IMR-90 (cell line): ENCODE results near the gene PDLIM5. TPM values are rescaled to one million over a fixed set of nuclear protein-coding genes. Genes with fewer than 3 reads are reported as not detected.

ENCODE experiments used
- ATAC-seq: fragments of 200-7000 bp; cut with Tn5 transposase; 2 replicates; pipeline ENCODE4 v1.9.1; 2020; ENCODE audit warnings: low read depth, mild to moderate bottlenecking, moderate library complexity
- BruUV-seq: library from RNA; stranded (reverse); fragments of 400-500 nt; replicated peaks from 2 replicates; lab custom pipeline; 2021; lab: Mats Ljungman, UMichigan
- CTCF ChIA-PET: fragments of 300-600 bp; formaldehyde crosslinking; extraction: SDS; loops from one replicate; lab custom pipeline; 2021; ENCODE audit warnings: antibody characterized with exemption; lab: Yijun Ruan, JAX
- POLR2A ChIA-PET: fragments of 300-600 bp; sonication (Branson Sonifier 250); formaldehyde crosslinking; loops from one replicate; lab custom pipeline; 2022; ENCODE audit warnings: antibody characterized with exemption; ENCODE audit not compliant: unreplicated experiment; lab: Charles Lee
- DNase-seq: peaks from one replicate; pipeline ENCODE4 v3.0.0; 2013
- H2AFZ ChIP-seq: replicated peaks from 2 replicates; pipeline ENCODE3; 2013; ENCODE audit warnings: low read length, mild to moderate bottlenecking; ENCODE audit not compliant: poor library complexity
- H2AK5ac ChIP-seq: 2 replicates; pipeline ENCODE4 v1.6.1; 2013; ENCODE audit warnings: low read depth, low read length, inconsistent platforms
- H2AK9ac ChIP-seq: replicated peaks from 2 replicates; pipeline ENCODE3; 2013; ENCODE audit warnings: mild to moderate bottlenecking, low read depth, low read length, moderate library complexity; ENCODE audit not compliant: poor library complexity
- H2BK120ac ChIP-seq: 2 replicates; pipeline ENCODE4 v1.6.1; 2013; ENCODE audit warnings: low read depth, low read length, inconsistent platforms
- H2BK15ac ChIP-seq: 3 replicates; pipeline ENCODE4 v1.6.1; 2013; ENCODE audit warnings: low read depth, low read length, inconsistent platforms
- H2BK20ac ChIP-seq: 2 replicates; pipeline ENCODE4 v1.6.1; 2013; ENCODE audit warnings: low read depth, mild to moderate bottlenecking, inconsistent platforms, low read length, moderate library complexity
- H2BK5ac ChIP-seq: 2 replicates; pipeline ENCODE4 v1.6.1; 2013; ENCODE audit warnings: mild to moderate bottlenecking, low read depth, low read length, inconsistent platforms; ENCODE audit not compliant: poor library complexity, severe bottlenecking
- H3K14ac ChIP-seq: replicated peaks from 2 replicates; pipeline ENCODE4 v1.6.1; 2013; ENCODE audit warnings: low read depth, low read length, inconsistent platforms
- H3K18ac ChIP-seq: 2 replicates; pipeline ENCODE4 v1.6.1; 2013; ENCODE audit warnings: low read depth, low read length, control low read depth
- H3K23ac ChIP-seq: 2 replicates; pipeline ENCODE4 v1.6.1; 2013; ENCODE audit warnings: low read depth, low read length, inconsistent platforms
- H3K27ac ChIP-seq: 2 replicates; pipeline ENCODE4 v1.5.1; 2013; ENCODE audit warnings: mild to moderate bottlenecking, control low read depth, low read length; ENCODE audit not compliant: insufficient read depth
- H3K27me3 ChIP-seq: 2 replicates; pipeline ENCODE4 v1.6.1; 2013; ENCODE audit warnings: low read length; ENCODE audit not compliant: control insufficient read depth, insufficient read depth
- H3K36me3 ChIP-seq: 2 replicates; pipeline ENCODE4 v1.6.1; 2013; ENCODE audit warnings: low read length, mixed read lengths; ENCODE audit not compliant: control insufficient read depth, insufficient read depth
- H3K4ac ChIP-seq: 2 replicates; pipeline ENCODE4 v1.6.1; 2013; ENCODE audit warnings: low read depth, low read length, inconsistent platforms
- H3K4me1 ChIP-seq: 2 replicates; pipeline ENCODE4 v1.6.1; 2013; ENCODE audit warnings: low read length, mixed read lengths; ENCODE audit not compliant: control insufficient read depth, insufficient read depth
- H3K4me2 ChIP-seq: 2 replicates; pipeline ENCODE4 v1.6.1; 2013; ENCODE audit warnings: low read depth, mild to moderate bottlenecking, control low read depth, low read length, moderate library complexity
- H3K4me3 ChIP-seq: 2 replicates; pipeline ENCODE4 v1.5.1; 2013; ENCODE audit warnings: low read depth, mild to moderate bottlenecking, control low read depth, low read length, moderate library complexity; ENCODE audit not compliant: insufficient read depth
- H3K56ac ChIP-seq: 2 replicates; pipeline ENCODE4 v1.6.1; 2013; ENCODE audit warnings: low read length, inconsistent platforms; ENCODE audit not compliant: insufficient read depth; ENCODE audit errors: extremely low read depth
- H3K79me1 ChIP-seq, 2 experiments: 2 replicates each; pipeline ENCODE4 v1.6.1; 2013; ENCODE audit warnings: low read length in 2 of 2, inconsistent platforms in 1 of 2, low read depth in 1 of 2
- H3K9ac ChIP-seq: 2 replicates; pipeline ENCODE4 v1.6.1; 2013; ENCODE audit warnings: low read depth, low read length, control low read depth
- H3K9me1 ChIP-seq: 2 replicates; pipeline ENCODE4 v1.6.1; 2013; ENCODE audit warnings: low read length, inconsistent platforms; ENCODE audit not compliant: insufficient read depth
- H3K9me3 ChIP-seq: 2 replicates; pipeline ENCODE4 v1.6.1; 2013; ENCODE audit warnings: low read length; ENCODE audit not compliant: control insufficient read depth, insufficient read depth
- H4K20me1 ChIP-seq: 2 replicates; pipeline ENCODE4 v1.6.1; 2013; ENCODE audit warnings: low read length, inconsistent platforms; ENCODE audit not compliant: insufficient read depth
- H4K5ac ChIP-seq: 2 replicates; pipeline ENCODE4 v1.6.1; 2013; ENCODE audit warnings: mild to moderate bottlenecking, low read depth, low read length, control low read depth
- H4K8ac ChIP-seq, 2 experiments: 2 replicates each; pipeline ENCODE4 v1.6.1; 2013; ENCODE audit warnings: low read depth in 2 of 2, low read length in 2 of 2, control low read depth in 1 of 2, inconsistent platforms in 1 of 2
- H4K91ac ChIP-seq: 2 replicates; pipeline ENCODE4 v1.6.1; 2013; ENCODE audit warnings: low read depth, low read length, inconsistent platforms; ENCODE audit not compliant: insufficient read depth
- BHLHE40 ChIP-seq: fragments of 150-350 bp; IDR thresholded peaks from 2 replicates; pipeline ENCODE4 v1.6.1; 2016; ENCODE audit warnings: mild to moderate bottlenecking, low read depth, low read length
- CHD1 ChIP-seq: IDR thresholded peaks from 2 replicates; pipeline ENCODE4 v1.6.1; 2012; ENCODE audit warnings: low read depth, low read length, improper control_type of control experiment
- FOS ChIP-seq: fragments of 150-350 bp; IDR thresholded peaks from 2 replicates; pipeline ENCODE4 v1.6.1; 2016; ENCODE audit warnings: low read depth, low read length
- MAFK ChIP-seq: IDR thresholded peaks from 2 replicates; pipeline ENCODE4 v1.6.1; 2012; ENCODE audit warnings: low read depth, low read length, improper control_type of control experiment
- NFE2L2 ChIP-seq: fragments of 150-350 bp; IDR thresholded peaks from 2 replicates; pipeline ENCODE4 v1.6.1; 2016; ENCODE audit warnings: low read depth, mild to moderate bottlenecking, low read length
- POLR2A ChIP-seq: IDR thresholded peaks from 2 replicates; pipeline ENCODE4 v1.6.1; 2012; ENCODE audit warnings: mild to moderate bottlenecking, low read depth, low read length
- RAD21 ChIP-seq: IDR thresholded peaks from 2 replicates; pipeline ENCODE4 v1.6.1; 2012; ENCODE audit warnings: low read length, improper control_type of control experiment
- RCOR1 ChIP-seq: IDR thresholded peaks from 2 replicates; pipeline ENCODE4 v1.6.1; 2012; ENCODE audit warnings: mild to moderate bottlenecking, low read length, improper control_type of control experiment; ENCODE audit not compliant: insufficient replicate concordance
- SMC3 ChIP-seq: fragments of 150-350 bp; IDR thresholded peaks from 2 replicates; pipeline ENCODE4 v1.6.1; 2016; ENCODE audit warnings: low read depth, mild to moderate bottlenecking, antibody characterized with exemption, low read length, moderate library complexity
- WGBS, 2 experiments: methylation state at CpG; one replicate each; pipeline versions ENCODE4 v1.1.5 to v1.1.7; 2013; ENCODE audit warnings: missing lambda C conversion rate in 2 of 2; ENCODE audit not compliant: insufficient read length in 1 of 2; ENCODE audit errors: extremely low coverage in 2 of 2; 5-methylcytosine and 5-hydroxymethylcytosine counted together
- dilution Hi-C: fragments of 300-500 bp; cut with HindIII; formaldehyde crosslinking; loops from one replicate; pipeline ENCODE4 v1.14.3; 2018; ENCODE audit warnings: low sequenced_read_pairs; ENCODE audit not compliant: unreplicated experiment
- in situ Hi-C: fragments of 300-500 bp; cut with MboI; formaldehyde crosslinking; loops from 3 replicates; pipeline ENCODE4 v1.14.3; 2019; ENCODE audit warnings: low sequenced_read_pairs, inconsistent platforms, mixed read lengths
- intact Hi-C: fragments of 100-400 bp; cut with micrococcal nuclease; formaldehyde crosslinking; loops from 2 replicates; pipeline ENCODE4 v1.10.0; 2022
- polyA plus RNA-seq, 3 experiments: library from polyadenylated mRNA; depleted of rRNA; stranded (reverse); fragments of >200 nt; gene quantifications; 2 replicates each; pipeline ENCODE4 v1.2.3, GENCODE V29; 2012; ENCODE audit warnings: low replicate concordance in 1 of 3
- total RNA-seq: library from RNA; depleted of rRNA; stranded (reverse); fragments of >200 nt; gene quantifications from 2 replicates; pipeline ENCODE4 v1.2.3, GENCODE V29; 2012

The PDLIM5 gene
- total and polyA plus RNA-seq, 2 of the 4 experiments (the other 2 are of a cell fraction): 96.5 to 188 TPM

- Histone ChIP-seq H3K18ac (no peak overlapping the region), H3K4ac (no peak overlapping the region), H3K9ac (no peak overlapping the region), H4K8ac (no peak overlapping the region), H2BK5ac (no peak overlapping the region), H2BK15ac (no peak overlapping the region), H3K9me3 (no peaks in the 10 kb centered on the region), H4K5ac (no peak overlapping the region), H3K14ac (no peak overlapping the region), H2BK20ac (no peak overlapping the region), H3K4me3 (no peak overlapping the region), H2AFZ (no peak overlapping the region), H3K27me3 (no peaks in the 10 kb centered on the region), H3K4me1 (no peaks in the 10 kb centered on the region), H4K20me1 (no peaks in the 10 kb centered on the region), H3K79me1 (no peaks in the 10 kb centered on the region), H2BK120ac (no peak overlapping the region), H3K56ac (no peak overlapping the region), H2AK9ac (no peak overlapping the region), H3K9me1 (no peaks in the 10 kb centered on the region), H3K27ac (no peak overlapping the region), H2AK5ac (no peak overlapping the region), H4K91ac (no peak overlapping the region), H3K36me3 (no peaks in the 10 kb centered on the region), H3K4me2 (no peak overlapping the region), H3K23ac (no peak overlapping the region)
- TF ChIP-seq SMC3: no peak
- no peak for TF ChIP-seq BHLHE40
- no peak for TF ChIP-seq RAD21
- TF ChIP-seq NFE2L2: no peak
- TF ChIP-seq RCOR1: no peak
- TF ChIP-seq CHD1: no peak
- no peak for TF ChIP-seq MAFK
- TF ChIP-seq FOS: no peak
- no peak for TF ChIP-seq POLR2A
- no peak for ATAC-seq
- WGBS, 2 experiments: 100% methylated on average over 1 of the region's 1 CpG; no CpG with 5 or more reads in 1 of the 2 experiments
- ChIA-PET CTCF (no interaction called here), POLR2A (no interaction called here)
- intact Hi-C loops: no loop called here
- dilution Hi-C loops: no loop called here
- DNase-seq: no peak
- in situ Hi-C loops: no loop called here
- no TSS peak for BruUV-seq
Observed at GRCh38 chr4:94436512-94436911, 15.2 kb upstream of the PDLIM5 start.
